Fibroblast of the aortic adventitia (primary cell): Measurements from ENCODE around the gene PATZ1. TPM values are rescaled to one million over a fixed set of nuclear protein-coding genes. Genes with fewer than 3 reads are reported as not detected.

ENCODE experiments used
- DNase-seq: peaks from one replicate; pipeline ENCODE4 v3.0.0-alpha.2; 2010; ENCODE audit warnings: low read depth
- H3K4me3 ChIP-seq: 2 replicates; pipeline ENCODE4 v1.5.1; 2011; ENCODE audit warnings: low read depth, mild to moderate bottlenecking, control low read depth, low read length, moderate library complexity
- CTCF ChIP-seq: IDR thresholded peaks from 2 replicates; pipeline ENCODE4 v1.5.1; 2011; ENCODE audit warnings: mild to moderate bottlenecking, low read length, control low read depth, inconsistent platforms; ENCODE audit not compliant: insufficient read depth
- small RNA-seq: library from RNA; depleted of rRNA; stranded (forward); fragments of <200 nt; gene quantifications from one replicate; pipeline ENCODE3, GENCODE V24; 2012
- total RNA-seq: library from RNA; depleted of rRNA; stranded (reverse); fragments of >200 nt; gene quantifications from 2 replicates; pipeline ENCODE4 v1.2.3, GENCODE V29; 2012; ENCODE audit warnings: low replicate concordance

Gene PATZ1
- total RNA-seq, 1 donor: 14.3 TPM

GRCh38 chr22:31279821-31280505, 66.2 kb downstream of the PATZ1 start:
- TF ChIP-seq CTCF: no peak
- no peak for DNase-seq
- no peak overlapping the region for H3K4me3 ChIP-seq

GRCh38 chr22:31279327-31279669, 66.8 kb downstream of the PATZ1 start:
- no peak for TF ChIP-seq CTCF
- no peak overlapping the region for H3K4me3 ChIP-seq
- no peak for DNase-seq

- no peak for DNase-seq
- TF ChIP-seq CTCF: no peak
- no peak overlapping the region for H3K4me3 ChIP-seq
Observed at GRCh38 chr22:31278626-31279326, 67.4 kb downstream of the PATZ1 start.

GRCh38 chr22:31278151-31278621, 68.0 kb downstream of the PATZ1 start:
- no peak for TF ChIP-seq CTCF
- no peak overlapping the region for H3K4me3 ChIP-seq
- DNase-seq: no peak

- DNase-seq: no peak
- TF ChIP-seq CTCF: no peak
- no peak overlapping the region for H3K4me3 ChIP-seq
Observed at GRCh38 chr22:31277741-31278140, 68.4 kb downstream of the PATZ1 start.

- TF ChIP-seq CTCF: no peak
- no peak overlapping the region for H3K4me3 ChIP-seq
- no peak for DNase-seq
Observed at GRCh38 chr22:31276426-31277167, 69.5 kb downstream of the PATZ1 start.

Small RNAs within 50 kb of the gene (small RNA-seq; reads per million reads assigned to genes)
- gene RNA5SP496: not detected
- gene RNU6-338P: not detected

Other genes with a start within 250 kb of the PATZ1 start
- 82.0 and 97.9 TPM in 2 replicates for gene SELENOM, start 238.8 kb downstream of the PATZ1 start, total RNA-seq
- gene INPP5J, start 223.4 kb downstream of the PATZ1 start, total RNA-seq: under 0.01 and 0.41 TPM in 2 replicates
- 0.08 and 0.09 TPM in 2 replicates for gene PLA2G3, start 205.8 kb downstream of the PATZ1 start, total RNA-seq
- gene RNF185, start 186.2 kb downstream of the PATZ1 start, total RNA-seq: 23.2 and 35.8 TPM in 2 replicates
- 10.0 and 51.5 TPM in 2 replicates for gene LIMK2, start 134.0 kb downstream of the PATZ1 start, total RNA-seq
- gene PIK3IP1, start 53.9 kb downstream of the PATZ1 start, total RNA-seq: 13.2 and 191 TPM in 2 replicates
- 74.3 and 89.4 TPM in 2 replicates for gene DRG1, start 53.3 kb upstream of the PATZ1 start, total RNA-seq
- gene EIF4ENIF1, start 143.5 kb upstream of the PATZ1 start, total RNA-seq: 15.4 and 22.1 TPM in 2 replicates
- 19.9 and 20.3 TPM in 2 replicates for gene SFI1, start 150.2 kb upstream of the PATZ1 start, total RNA-seq